H54 (cell line): Measurements from ENCODE around the gene MPP3.

Experiments used
- DNase-seq: peaks from one replicate; pipeline ENCODE4 v3.0.0; 2011; ENCODE audit warnings: low spot score, mixed read lengths; ENCODE audit not compliant: insufficient read length
- FAIRE-seq: peaks from 3 replicates; lab custom pipeline; 2011; peaks lifted over from hg19 to GRCh38; lab: Jason Lieb, UNC
- POLR2A ChIP-seq: IDR thresholded peaks from 2 replicates; pipeline ENCODE4 v1.6.1; 2011; ENCODE audit warnings: low read depth, mild to moderate bottlenecking, low read length

The MPP3 gene

GRCh38 chr17:43832168-43832975 lies 574 bp downstream of the MPP3 start:
- TF ChIP-seq POLR2A = no peak
- peak; percentile 80 for DNase-seq
- no peak for FAIRE-seq

GRCh38 chr17:43831633-43832032 lies 1.3 kb downstream of the MPP3 start:
- no peak for TF ChIP-seq POLR2A
- FAIRE-seq (no peak), DNase-seq (no peak)

- DNase-seq (no peak), FAIRE-seq (no peak)
- TF ChIP-seq POLR2A = no peak
These were observed 2.3 kb downstream of the MPP3 start for GRCh38 chr17:43830510-43831140.

- no peak for TF ChIP-seq POLR2A
- FAIRE-seq (no peak), DNase-seq (no peak)
These were observed 3.2 kb downstream of the MPP3 start for GRCh38 chr17:43829738-43830137.

- no peak for DNase-seq
- TF ChIP-seq POLR2A = no peak
- no peak for FAIRE-seq
These were observed 5.3 kb downstream of the MPP3 start for GRCh38 chr17:43827596-43827995.

- FAIRE-seq (no peak), DNase-seq (no peak)
- TF ChIP-seq POLR2A = no peak
These were observed 6.7 kb downstream of the MPP3 start for GRCh38 chr17:43826206-43826605.

GRCh38 chr17:43825567-43825966 lies 7.4 kb downstream of the MPP3 start:
- no peak for TF ChIP-seq POLR2A
- DNase-seq (no peak), FAIRE-seq (no peak)

GRCh38 chr17:43823350-43824084 lies 9.4 kb downstream of the MPP3 start:
- no peak for DNase-seq
- FAIRE-seq = no peak
- TF ChIP-seq POLR2A = no peak

GRCh38 chr17:43822570-43823190 lies 10.3 kb downstream of the MPP3 start:
- no peak for DNase-seq
- no peak for FAIRE-seq
- no peak for TF ChIP-seq POLR2A

GRCh38 chr17:43820759-43821158 lies 12.2 kb downstream of the MPP3 start:
- FAIRE-seq (no peak), DNase-seq (no peak)
- TF ChIP-seq POLR2A = no peak

GRCh38 chr17:43818966-43819365 lies 14.0 kb downstream of the MPP3 start:
- TF ChIP-seq POLR2A = no peak
- no peak for FAIRE-seq
- no peak for DNase-seq

GRCh38 chr17:43817826-43818225 lies 15.1 kb downstream of the MPP3 start:
- DNase-seq = no peak
- TF ChIP-seq POLR2A = no peak
- FAIRE-seq = no peak

- DNase-seq = no peak
- no peak for TF ChIP-seq POLR2A
- no peak for FAIRE-seq
These were observed 16.3 kb downstream of the MPP3 start for GRCh38 chr17:43816336-43817320.
